Astrocyte of the cerebellum (primary cell): Measurements from ENCODE around the gene CDK18.

ENCODE experiments used
- DNase-seq: peaks from one replicate; pipeline ENCODE4 v3.0.0-alpha.2; 2011; ENCODE audit warnings: low read depth
- H3K4me3 ChIP-seq: 2 replicates; pipeline ENCODE4 v1.5.1; 2011; ENCODE audit warnings: mild to moderate bottlenecking, low read depth, low read length, moderate library complexity
- in situ Hi-C: cut with HindIII; loops from 2 replicates; pipeline ENCODE4 v1.10.0; 2017; ENCODE audit warnings: low sequenced_read_pairs
- TF ChIP-seq, protein P1 (sequence below): IDR thresholded peaks from 2 replicates; pipeline ENCODE4 v1.5.1; 2012; ENCODE audit warnings: low read length, low read depth, moderate library complexity, mild to moderate bottlenecking; ENCODE audit errors: missing control alignments

The CDK18 gene

DNA sequence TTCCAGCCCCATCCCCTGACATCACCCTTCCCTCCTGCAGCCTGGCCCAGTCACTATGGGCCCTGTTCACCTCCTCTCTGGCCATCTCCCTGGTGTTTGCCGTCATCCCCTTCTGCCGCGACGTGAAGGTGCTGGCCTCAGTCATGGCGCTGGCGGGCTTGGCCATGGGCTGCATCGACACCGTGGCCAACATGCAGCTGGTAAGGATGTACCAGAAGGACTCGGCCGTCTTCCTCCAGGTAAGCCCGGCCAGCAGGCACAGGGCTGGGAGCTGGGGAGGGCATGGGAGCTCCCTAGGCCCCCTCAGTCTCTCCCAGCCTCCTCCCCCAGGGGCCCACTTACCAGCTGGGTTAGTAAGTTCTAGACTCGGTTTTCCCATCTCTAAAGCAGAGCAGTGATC lies 75.2 kb downstream of the CDK18 start:
- TF ChIP-seq, protein P1, sequence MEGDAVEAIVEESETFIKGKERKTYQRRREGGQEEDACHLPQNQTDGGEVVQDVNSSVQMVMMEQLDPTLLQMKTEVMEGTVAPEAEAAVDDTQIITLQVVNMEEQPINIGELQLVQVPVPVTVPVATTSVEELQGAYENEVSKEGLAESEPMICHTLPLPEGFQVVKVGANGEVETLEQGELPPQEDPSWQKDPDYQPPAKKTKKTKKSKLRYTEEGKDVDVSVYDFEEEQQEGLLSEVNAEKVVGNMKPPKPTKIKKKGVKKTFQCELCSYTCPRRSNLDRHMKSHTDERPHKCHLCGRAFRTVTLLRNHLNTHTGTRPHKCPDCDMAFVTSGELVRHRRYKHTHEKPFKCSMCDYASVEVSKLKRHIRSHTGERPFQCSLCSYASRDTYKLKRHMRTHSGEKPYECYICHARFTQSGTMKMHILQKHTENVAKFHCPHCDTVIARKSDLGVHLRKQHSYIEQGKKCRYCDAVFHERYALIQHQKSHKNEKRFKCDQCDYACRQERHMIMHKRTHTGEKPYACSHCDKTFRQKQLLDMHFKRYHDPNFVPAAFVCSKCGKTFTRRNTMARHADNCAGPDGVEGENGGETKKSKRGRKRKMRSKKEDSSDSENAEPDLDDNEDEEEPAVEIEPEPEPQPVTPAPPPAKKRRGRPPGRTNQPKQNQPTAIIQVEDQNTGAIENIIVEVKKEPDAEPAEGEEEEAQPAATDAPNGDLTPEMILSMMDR: no peak
- in situ Hi-C loops: no loop called here
- no peak overlapping the region for H3K4me3 ChIP-seq
- DNase-seq: no peak

DNA sequence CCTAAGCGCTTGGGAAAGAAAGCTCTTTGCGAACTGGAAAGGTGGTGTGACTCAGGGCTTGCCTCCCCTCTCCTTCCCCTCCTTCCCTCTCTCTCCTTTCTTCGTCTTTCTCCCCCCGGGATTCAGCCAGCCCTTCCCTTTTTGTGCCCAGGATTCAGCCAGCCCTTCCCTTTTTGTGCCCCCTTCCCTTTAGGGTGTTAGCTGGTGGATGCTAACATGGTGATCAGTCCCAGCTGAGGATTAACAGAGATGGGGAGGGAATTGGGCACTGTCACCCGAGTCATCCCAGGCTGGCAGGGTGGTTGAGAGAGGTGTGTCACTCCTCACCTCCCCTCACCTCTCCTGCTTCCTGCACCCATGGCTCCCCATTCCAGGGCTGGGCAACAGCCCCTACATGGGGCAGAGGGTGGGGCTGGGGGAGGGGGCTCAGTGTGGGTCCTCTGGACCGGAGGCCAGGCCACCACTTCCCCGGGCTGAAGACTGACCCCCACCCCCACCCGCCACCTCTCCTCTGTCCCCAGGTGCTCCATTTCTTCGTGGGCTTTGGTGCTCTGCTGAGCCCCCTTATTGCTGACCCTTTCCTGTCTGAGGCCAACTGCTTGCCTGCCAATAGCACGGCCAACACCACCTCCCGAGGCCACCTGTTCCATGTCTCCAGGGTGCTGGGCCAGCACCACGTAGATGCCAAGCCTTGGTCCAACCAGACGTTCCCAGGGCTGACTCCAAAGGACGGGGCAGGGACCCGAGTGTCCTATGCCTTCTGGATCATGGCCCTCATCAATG lies 75.9 kb downstream of the CDK18 start:
- in situ Hi-C loops: no loop called here
- TF ChIP-seq, protein P1: no peak
- DNase-seq: no peak
- H3K4me3 ChIP-seq: no peak overlapping the region

DNA sequence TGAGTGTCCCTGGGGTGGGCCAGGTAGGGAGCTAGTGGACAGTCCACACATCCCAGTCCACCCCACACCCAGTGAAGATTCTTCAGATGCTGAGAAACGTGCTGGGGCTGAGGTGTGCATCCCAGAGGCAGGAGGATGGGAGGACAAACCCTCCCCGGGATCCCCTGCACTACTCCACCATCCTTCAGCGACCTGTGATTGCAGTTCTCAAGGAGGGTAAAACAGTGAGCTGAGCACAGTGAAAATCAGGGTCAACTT lies 76.4 kb downstream of the CDK18 start:
- H3K4me3 ChIP-seq: no peak overlapping the region
- TF ChIP-seq, protein P1: no peak
- in situ Hi-C loops: no loop called here
- no peak for DNase-seq

DNA sequence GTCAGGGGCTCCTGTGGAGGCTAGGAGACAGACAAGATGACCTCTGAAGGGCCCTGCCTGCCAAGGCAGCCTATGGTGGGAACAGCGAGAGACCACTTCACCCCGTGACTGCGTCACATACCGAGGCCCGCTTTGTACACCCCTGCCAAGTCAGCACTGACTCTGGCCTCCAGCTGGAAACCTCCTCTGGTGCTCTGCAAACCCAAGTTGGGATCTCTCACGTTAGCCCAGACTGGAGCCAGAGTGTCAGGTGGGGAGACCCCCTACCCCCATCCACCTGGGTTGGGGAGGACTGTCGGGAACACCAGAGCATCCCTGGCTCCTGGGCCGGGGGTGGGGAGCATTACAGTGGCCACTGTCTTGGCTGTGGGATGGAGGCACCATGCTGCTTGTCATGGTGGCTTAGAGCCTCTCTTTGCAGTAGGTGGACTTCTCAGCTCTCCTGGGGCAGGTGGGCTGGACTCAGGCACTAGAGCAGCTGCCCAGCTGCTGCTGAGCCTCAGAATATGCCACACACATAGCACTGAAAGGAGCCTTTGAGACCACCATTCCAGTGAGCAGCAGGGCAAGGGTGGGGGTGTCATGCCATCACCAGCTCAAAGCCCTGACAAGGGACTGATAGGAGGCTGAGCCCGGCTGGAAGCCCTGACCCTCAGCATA lies 77.0 kb downstream of the CDK18 start:
- DNase-seq: no peak
- TF ChIP-seq, protein P1: no peak
- H3K4me3 ChIP-seq: no peak overlapping the region
- in situ Hi-C loops: no loop called here

DNA sequence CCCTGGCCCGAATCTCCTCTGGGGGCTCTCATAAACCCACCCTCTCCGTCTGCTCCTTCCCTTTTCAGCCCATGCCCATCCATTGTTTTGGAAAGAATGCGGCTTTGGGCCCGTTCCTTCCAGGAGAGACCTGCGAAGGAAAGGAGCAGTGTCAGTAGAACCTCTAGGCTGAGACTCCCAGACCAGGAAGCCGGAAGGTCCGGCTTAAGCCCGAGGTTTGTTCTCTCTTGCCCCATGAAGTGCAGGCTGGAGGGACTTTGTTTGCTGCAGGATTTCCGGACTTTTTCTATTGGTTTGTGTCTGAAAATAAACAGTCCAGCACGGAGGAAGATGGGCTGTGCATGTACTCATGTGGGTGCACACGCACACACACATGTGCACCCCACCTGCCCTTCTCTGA lies 77.6 kb downstream of the CDK18 start:
- no peak for DNase-seq
- no peak overlapping the region for H3K4me3 ChIP-seq
- in situ Hi-C loops: no loop called here
- TF ChIP-seq, protein P1: no peak
